Measurements from ENCODE around the gene TMEM237. TPM values are rescaled to one million over a fixed set of nuclear protein-coding genes. Genes with fewer than 3 reads are reported as not detected.

The TMEM237 gene
- total RNA-seq, 1 donor, result 62.8 TPM

DNA sequence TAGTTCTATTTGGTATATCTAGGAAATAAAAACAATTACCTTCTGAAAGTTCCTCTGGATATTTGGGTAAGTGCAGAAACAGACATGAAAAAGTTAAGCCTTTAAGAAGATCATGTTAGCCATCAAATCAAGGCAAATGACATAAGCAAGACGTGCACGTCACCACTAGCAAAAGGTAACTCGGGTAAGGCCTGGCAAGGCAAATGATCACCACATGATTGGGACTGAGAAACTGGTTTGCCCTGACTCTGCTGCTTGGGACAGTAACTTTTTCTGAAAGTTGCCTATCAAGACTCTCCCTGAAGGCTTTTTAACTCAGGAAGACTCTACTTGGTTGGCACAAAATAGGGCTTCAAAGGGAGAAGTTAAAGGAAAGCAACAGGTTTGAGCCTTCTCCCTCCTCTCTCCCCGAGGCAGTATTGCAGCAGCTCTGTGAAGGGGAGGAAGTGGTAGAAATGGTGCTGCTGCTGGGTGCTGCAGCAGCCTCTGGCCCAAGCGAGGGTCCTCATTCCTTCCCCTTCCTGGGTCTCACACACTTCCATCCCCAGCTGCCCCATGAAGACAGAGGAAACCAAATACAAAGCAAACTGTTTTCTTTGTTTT is 17.1 kb upstream of the TMEM237 start:
- DNase-seq (ENCODE audit: low read depth), result no peak
- TF ChIP-seq, protein P1, sequence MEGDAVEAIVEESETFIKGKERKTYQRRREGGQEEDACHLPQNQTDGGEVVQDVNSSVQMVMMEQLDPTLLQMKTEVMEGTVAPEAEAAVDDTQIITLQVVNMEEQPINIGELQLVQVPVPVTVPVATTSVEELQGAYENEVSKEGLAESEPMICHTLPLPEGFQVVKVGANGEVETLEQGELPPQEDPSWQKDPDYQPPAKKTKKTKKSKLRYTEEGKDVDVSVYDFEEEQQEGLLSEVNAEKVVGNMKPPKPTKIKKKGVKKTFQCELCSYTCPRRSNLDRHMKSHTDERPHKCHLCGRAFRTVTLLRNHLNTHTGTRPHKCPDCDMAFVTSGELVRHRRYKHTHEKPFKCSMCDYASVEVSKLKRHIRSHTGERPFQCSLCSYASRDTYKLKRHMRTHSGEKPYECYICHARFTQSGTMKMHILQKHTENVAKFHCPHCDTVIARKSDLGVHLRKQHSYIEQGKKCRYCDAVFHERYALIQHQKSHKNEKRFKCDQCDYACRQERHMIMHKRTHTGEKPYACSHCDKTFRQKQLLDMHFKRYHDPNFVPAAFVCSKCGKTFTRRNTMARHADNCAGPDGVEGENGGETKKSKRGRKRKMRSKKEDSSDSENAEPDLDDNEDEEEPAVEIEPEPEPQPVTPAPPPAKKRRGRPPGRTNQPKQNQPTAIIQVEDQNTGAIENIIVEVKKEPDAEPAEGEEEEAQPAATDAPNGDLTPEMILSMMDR (IDR thresholded peaks at IDR 0.05; ENCODE audit: insufficient read depth, low read length), result no peak
- no peak overlapping the region for H3K4me3 ChIP-seq (ENCODE audit: low read depth, low read length)

DNA sequence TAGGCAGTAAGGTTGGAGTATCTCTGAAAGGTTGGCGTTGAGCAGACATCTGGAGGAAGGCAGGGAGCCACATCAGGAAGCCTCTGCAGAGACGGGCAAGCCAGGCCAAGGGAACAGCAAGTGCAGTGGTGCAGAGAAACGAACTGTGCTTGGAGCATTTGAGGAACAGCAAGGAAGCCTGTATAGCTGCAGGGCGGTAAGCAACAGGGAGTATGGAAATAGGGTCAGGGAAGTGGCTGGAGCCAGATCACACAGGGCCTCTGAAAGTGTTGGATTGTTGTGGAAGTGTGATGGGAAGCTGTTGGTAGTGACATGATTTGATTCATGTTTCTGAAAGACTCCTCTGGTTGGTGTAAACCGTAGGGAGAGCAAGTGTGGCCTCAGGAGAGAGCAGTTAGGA is 13.4 kb upstream of the TMEM237 start:
- TF ChIP-seq, protein P1 (IDR thresholded peaks at IDR 0.05; ENCODE audit: insufficient read depth, low read length), result no peak
- DNase-seq (ENCODE audit: low read depth), result no peak
- no peak overlapping the region for H3K4me3 ChIP-seq (ENCODE audit: low read depth, low read length)

DNA sequence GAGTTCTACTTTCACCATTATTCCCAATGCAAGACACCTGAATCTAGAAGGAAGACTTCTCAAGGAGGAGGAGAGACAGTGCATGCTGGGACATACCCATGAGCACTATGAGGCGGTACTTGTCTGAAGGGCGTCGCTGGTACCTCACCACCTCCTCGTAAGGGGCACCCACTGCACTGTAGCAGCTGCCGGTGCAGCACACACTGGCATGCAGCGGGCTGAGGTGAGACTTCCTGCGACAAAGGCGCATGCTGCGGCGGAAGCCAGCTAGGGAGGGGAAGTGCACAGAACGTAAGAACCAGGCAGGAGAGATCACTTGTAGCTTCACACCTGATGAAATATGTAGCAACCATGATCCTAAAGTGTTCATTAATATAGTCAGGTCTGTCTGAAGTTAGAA is 12.8 kb upstream of the TMEM237 start:
- TF ChIP-seq, protein P1 (IDR thresholded peaks at IDR 0.05; ENCODE audit: insufficient read depth, low read length), result no peak
- no peak overlapping the region for H3K4me3 ChIP-seq (ENCODE audit: low read depth, low read length)
- DNase-seq (ENCODE audit: low read depth), result no peak

DNA sequence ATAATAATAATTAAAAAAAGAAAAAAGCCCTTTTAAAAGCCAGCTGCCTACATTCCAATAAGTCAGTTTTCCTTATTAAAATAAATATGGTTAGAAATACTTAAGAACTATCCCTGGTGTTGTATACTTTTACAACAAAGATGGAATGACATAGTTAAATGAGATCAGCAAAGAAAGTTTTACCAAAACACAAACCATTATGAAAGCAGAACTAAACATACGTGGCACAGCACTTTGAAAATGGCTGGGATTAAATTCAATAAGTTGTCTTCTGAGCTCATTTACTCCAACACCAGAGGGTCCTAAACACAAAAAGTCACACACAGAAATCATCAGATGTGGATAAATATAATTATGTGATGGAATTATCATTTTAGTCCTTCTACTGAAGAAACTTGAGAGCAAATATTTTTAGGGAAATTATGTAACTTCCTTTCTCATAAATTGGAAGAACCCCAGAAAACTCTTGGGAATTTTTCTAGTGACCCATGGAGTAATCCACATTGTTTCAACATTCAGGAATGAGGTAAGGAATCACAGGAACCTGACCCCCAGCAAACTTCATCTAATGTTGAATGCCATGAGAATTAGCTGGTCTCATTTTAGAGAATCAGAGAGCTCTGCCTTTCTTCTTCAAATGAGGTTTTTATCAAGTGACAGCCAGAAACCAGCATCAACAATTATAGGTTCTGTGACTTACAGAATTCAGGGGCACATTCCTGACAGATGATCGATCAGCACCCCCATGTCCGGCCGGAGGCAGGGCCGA is 11.5 kb upstream of the TMEM237 start:
- DNase-seq (ENCODE audit: low read depth), result peak; percentile 91
- TF ChIP-seq, protein P1 (IDR thresholded peaks at IDR 0.05; ENCODE audit: insufficient read depth, low read length), result no peak
- H3K4me3 ChIP-seq (ENCODE audit: low read depth, low read length), result no peak overlapping the region

DNA sequence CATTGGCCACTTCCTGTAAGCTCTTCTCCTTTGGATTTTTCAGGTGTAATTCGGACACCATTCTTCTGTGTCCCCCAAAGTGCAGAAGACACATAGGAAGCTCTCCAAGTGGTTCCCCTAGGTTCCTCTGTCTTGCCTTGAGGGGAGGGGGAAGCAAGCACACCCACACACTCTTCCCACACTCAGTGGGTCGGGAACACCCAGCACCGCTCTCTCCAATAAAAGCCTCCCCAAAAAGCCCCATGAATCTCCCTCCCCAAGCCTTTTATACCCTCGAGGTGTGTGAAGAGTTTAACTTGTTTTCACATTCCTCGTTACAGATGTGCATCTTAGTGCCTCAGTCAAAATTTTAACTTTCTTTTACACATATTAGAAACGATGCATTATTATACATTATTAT is 9.9 kb upstream of the TMEM237 start:
- no peak for DNase-seq (ENCODE audit: low read depth)
- TF ChIP-seq, protein P1 (IDR thresholded peaks at IDR 0.05; ENCODE audit: insufficient read depth, low read length), result no peak
- no peak overlapping the region for H3K4me3 ChIP-seq (ENCODE audit: low read depth, low read length)

DNA sequence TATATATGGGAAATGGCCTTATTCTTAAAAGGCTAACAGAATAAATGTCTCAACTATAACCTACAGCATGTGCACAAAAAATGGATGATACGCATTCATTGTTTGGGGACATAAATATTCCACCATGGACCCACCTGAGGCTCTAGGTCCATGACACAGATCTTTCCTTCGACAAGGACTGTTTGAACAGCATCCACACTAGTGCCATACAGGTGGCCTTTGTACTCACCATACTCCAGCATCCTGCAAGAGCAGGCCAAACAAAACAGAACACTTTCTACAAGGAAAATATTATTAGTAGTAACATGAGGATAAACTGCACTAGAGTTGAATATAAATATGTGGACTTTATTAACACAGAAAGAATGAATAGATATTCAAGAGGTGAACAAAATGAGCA is 6.1 kb upstream of the TMEM237 start:
- TF ChIP-seq, protein P1 (IDR thresholded peaks at IDR 0.05; ENCODE audit: insufficient read depth, low read length), result no peak
- no peak for DNase-seq (ENCODE audit: low read depth)
- no peak overlapping the region for H3K4me3 ChIP-seq (ENCODE audit: low read depth, low read length)

Data from fibroblast of the aortic adventitia (primary cell).